ENCODE results near the gene FAM222B.
A peak's percentile ranks its signal among the peaks of the same experiment; 100 is the strongest.

FAM222B gene

GRCh38 chr17:28763137-28763799 is 79.3 kb downstream of the FAM222B start:
- DNase-seq = no peak

GRCh38 chr17:28760601-28761562 is 81.7 kb downstream of the FAM222B start:
- peak; percentile 58 for DNase-seq

GRCh38 chr17:28759256-28759865 is 83.2 kb downstream of the FAM222B start:
- no peak for DNase-seq

GRCh38 chr17:28758411-28759121 is 84.0 kb downstream of the FAM222B start:
- no peak for DNase-seq

GRCh38 chr17:28756049-28756804 is 86.4 kb downstream of the FAM222B start:
- DNase-seq = no peak

- DNase-seq = no peak
Observed at GRCh38 chr17:28755486-28755885, 87.1 kb downstream of the FAM222B start.

- DNase-seq = no peak
Observed at GRCh38 chr17:28751600-28752366, 90.8 kb downstream of the FAM222B start.

GRCh38 chr17:28750178-28751047 is 92.2 kb downstream of the FAM222B start:
- peak; percentile 96 for DNase-seq

- DNase-seq = no peak
Observed at GRCh38 chr17:28749516-28750177, 92.9 kb downstream of the FAM222B start.

- DNase-seq = no peak
Observed at GRCh38 chr17:28748852-28749515, 93.6 kb downstream of the FAM222B start.

GRCh38 chr17:28747801-28748750 is 94.5 kb downstream of the FAM222B start:
- no peak for DNase-seq

- DNase-seq = peak; percentile 95
Observed at GRCh38 chr17:28747051-28747691, 95.4 kb downstream of the FAM222B start.

GRCh38 chr17:28746611-28747050 is 96.0 kb downstream of the FAM222B start:
- peak; percentile 96 for DNase-seq

- DNase-seq = no peak
Observed at GRCh38 chr17:28745786-28746411, 96.7 kb downstream of the FAM222B start.

GRCh38 chr17:28744972-28745785 is 97.4 kb downstream of the FAM222B start:
- peak; percentile 77 for DNase-seq
